Measurements from ENCODE around the gene HCN1. TPM values are rescaled to one million over a fixed set of nuclear protein-coding genes. Genes with fewer than 3 reads are reported as not detected.
"Not testable (repeated sequence)": the region's sequence is repeated elsewhere in the genome, so short reads cannot be mapped to it uniquely, and the experiment has no call there.

The HCN1 gene
- total and polyA plus RNA-seq, 7 donors = 0.20 to 0.36 (median 0.29) TPM; not detected in 3

- DNase-seq = no peak
- peak in 3 of 4 donors; percentile 49 to 75 (median 50) for ATAC-seq
- Histone ChIP-seq H3K27ac (no peak overlapping the region), H3K36me3 (ENCODE audit: insufficient read depth in 1 of 2, low read depth in 1 of 2) (no peaks in the 10 kb centered on the region), H3K4me1 (no peaks in the 10 kb centered on the region), H3K27me3 (ENCODE audit: insufficient read depth in 3 of 3, low read length in 2 of 3) (no peaks in the 10 kb centered on the region), H3K9me3 (no peaks in the 10 kb centered on the region), H3K4me3 (no peak overlapping the region)
- TF ChIP-seq, protein P1, sequence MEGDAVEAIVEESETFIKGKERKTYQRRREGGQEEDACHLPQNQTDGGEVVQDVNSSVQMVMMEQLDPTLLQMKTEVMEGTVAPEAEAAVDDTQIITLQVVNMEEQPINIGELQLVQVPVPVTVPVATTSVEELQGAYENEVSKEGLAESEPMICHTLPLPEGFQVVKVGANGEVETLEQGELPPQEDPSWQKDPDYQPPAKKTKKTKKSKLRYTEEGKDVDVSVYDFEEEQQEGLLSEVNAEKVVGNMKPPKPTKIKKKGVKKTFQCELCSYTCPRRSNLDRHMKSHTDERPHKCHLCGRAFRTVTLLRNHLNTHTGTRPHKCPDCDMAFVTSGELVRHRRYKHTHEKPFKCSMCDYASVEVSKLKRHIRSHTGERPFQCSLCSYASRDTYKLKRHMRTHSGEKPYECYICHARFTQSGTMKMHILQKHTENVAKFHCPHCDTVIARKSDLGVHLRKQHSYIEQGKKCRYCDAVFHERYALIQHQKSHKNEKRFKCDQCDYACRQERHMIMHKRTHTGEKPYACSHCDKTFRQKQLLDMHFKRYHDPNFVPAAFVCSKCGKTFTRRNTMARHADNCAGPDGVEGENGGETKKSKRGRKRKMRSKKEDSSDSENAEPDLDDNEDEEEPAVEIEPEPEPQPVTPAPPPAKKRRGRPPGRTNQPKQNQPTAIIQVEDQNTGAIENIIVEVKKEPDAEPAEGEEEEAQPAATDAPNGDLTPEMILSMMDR (IDR thresholded peaks at IDR 0.05) = peak; percentile 47
- intact Hi-C loops (cut with DNase I) = loop anchor here (2.0 to 5.0 kb wide), 2 partner anchors 482 to 484 kb away; no protein-coding TSS in a partner anchor
- 28 to 30% (median 29%) methylated on average over 2 of the region's 2 CpGs for WGBS, 3 donors
Observed at GRCh38 chr5:45521067-45521466, 175.1 kb downstream of the HCN1 start.

GRCh38 chr5:45512521-45512920, 183.7 kb downstream of the HCN1 start:
- DNase-seq (no peak), ATAC-seq (no peak)
- H3K9me3 ChIP-seq = no peaks in the 10 kb centered on the region
- WGBS, 3 donors = 68 to 82% (median 76%) methylated on average over 1 of the region's 1 CpG
- no peak overlapping the region for H3K27ac ChIP-seq
- no peaks in the 10 kb centered on the region for H3K27me3 ChIP-seq (ENCODE audit: insufficient read depth in 3 of 3, low read length in 2 of 3)
- H3K36me3 ChIP-seq (ENCODE audit: insufficient read depth in 1 of 2, low read depth in 1 of 2) = no peaks in the 10 kb centered on the region
- peaks cover 6% of the 10 kb centered on the region for H3K4me1 ChIP-seq
- TF ChIP-seq, protein P1 (IDR thresholded peaks at IDR 0.05) = no peak
- intact Hi-C loops (cut with DNase I) = no loop called here
- H3K4me3 ChIP-seq = no peak overlapping the region

- H3K27me3 ChIP-seq (ENCODE audit: insufficient read depth in 3 of 3, low read length in 2 of 3) = no peaks in the 10 kb centered on the region
- no peak for DNase-seq
- 85 to 94% (median 86%) methylated on average over 2 of the region's 2 CpGs for WGBS, 3 donors
- H3K4me3 ChIP-seq = no peak overlapping the region
- intact Hi-C loops (cut with DNase I) = no loop called here
- H3K4me1 ChIP-seq = peaks cover 6% of the 10 kb centered on the region
- no peaks in the 10 kb centered on the region for H3K36me3 ChIP-seq (ENCODE audit: insufficient read depth in 1 of 2, low read depth in 1 of 2)
- no peak overlapping the region for H3K27ac ChIP-seq
- no peak for ATAC-seq
- no peaks in the 10 kb centered on the region for H3K9me3 ChIP-seq
- TF ChIP-seq, protein P1 (IDR thresholded peaks at IDR 0.05) = no peak
Observed at GRCh38 chr5:45509371-45509770, 186.8 kb downstream of the HCN1 start.

GRCh38 chr5:45508135-45508534, 188.0 kb downstream of the HCN1 start:
- H3K27me3 ChIP-seq (ENCODE audit: insufficient read depth in 3 of 3, low read length in 2 of 3) = no peaks in the 10 kb centered on the region
- H3K27ac ChIP-seq = no peak overlapping the region
- H3K4me1 ChIP-seq = peaks cover 6% of the 10 kb centered on the region
- no peak for ATAC-seq
- DNase-seq = no peak
- H3K4me3 ChIP-seq = no peak overlapping the region
- H3K9me3 ChIP-seq = no peaks in the 10 kb centered on the region
- H3K36me3 ChIP-seq (ENCODE audit: insufficient read depth in 1 of 2, low read depth in 1 of 2) = no peaks in the 10 kb centered on the region
- intact Hi-C loops (cut with DNase I) = no loop called here
- TF ChIP-seq, protein P1 (IDR thresholded peaks at IDR 0.05) = no peak
- 11 to 37% (median 18%) methylated on average over 1 of the region's 1 CpG for WGBS, 3 donors

DNA sequence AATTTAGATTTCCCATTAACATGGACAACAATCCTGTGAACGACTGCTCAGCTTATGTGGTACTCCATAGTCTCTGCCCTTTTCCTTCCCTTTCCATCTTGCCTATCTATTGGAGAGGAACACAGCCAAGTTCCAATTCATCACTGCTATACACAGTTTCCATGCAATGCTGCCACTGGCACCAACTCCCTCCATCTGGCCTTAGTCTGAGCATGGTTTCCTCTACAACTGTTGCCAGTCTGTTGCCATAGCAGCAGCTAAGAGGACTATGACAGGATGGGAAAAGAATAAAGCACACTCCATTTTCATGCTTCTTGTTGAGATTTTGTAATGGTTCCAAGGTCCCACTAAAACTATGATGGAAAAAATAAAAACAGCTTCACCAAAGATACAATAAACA, 189.0 kb downstream of the HCN1 start:
- intact Hi-C loops (cut with DNase I) = no loop called here
- DNase-seq = no peak

DNA sequence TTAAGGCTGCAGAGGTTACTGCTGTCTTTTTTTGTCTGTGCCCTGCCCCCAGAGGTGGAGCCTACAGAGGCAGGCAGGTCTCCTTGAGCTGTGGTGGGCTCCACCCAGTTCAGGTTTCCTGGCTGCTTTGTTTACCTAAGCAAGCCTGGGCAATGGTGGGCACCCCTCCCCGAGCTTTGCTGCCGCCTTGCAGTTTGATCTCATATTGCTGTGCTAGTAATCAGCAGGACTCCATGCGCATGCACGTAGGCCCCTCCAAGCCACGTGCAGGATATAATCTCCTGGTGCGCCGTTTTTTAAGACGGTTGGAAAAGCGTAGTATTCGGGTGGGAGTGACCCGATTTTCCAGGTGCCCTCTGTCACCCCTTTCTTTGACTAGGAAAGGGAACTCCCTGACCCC, 197.2 kb downstream of the HCN1 start:
- ATAC-seq; H3K4me1 ChIP-seq; H3K9me3 ChIP-seq; H3K4me3 ChIP-seq; H3K27ac ChIP-seq; H3K27me3 ChIP-seq (ENCODE audit: insufficient read depth in 3 of 3, low read length in 2 of 3); DNase-seq; intact Hi-C loops (cut with DNase I); H3K36me3 ChIP-seq (ENCODE audit: insufficient read depth in 1 of 2, low read depth in 1 of 2): not testable (repeated sequence)
- 91 to 97% (median 95%) methylated on average over 11 of the region's 11 CpGs for WGBS, 3 donors

More for the DNA sequence above, 189.0 kb downstream of the HCN1 start:
- Histone ChIP-seq H3K4me3 (no peak overlapping the region), H3K4me1 (peaks cover 6% of the 10 kb centered on the region), H3K9me3 (no peaks in the 10 kb centered on the region), H3K27ac (no peak overlapping the region), H3K36me3 (ENCODE audit: insufficient read depth in 1 of 2, low read depth in 1 of 2) (no peaks in the 10 kb centered on the region), H3K27me3 (ENCODE audit: insufficient read depth in 3 of 3, low read length in 2 of 3) (no peaks in the 10 kb centered on the region)
- TF ChIP-seq, protein P1 (IDR thresholded peaks at IDR 0.05) = no peak
- WGBS, 3 donors = 12 to 25% (median 20%) methylated on average over 1 of the region's 1 CpG
- ATAC-seq = no peak

All from psoas muscle (tissue), 8 donors.